Suppressor macrophage treated with lipopolysaccharide for 4 hours (primary cell): ENCODE measurements around the gene FICD.
A peak's percentile ranks its signal among the peaks of the same experiment; 100 is the strongest.
"Not testable (repeated sequence)": the region's sequence is repeated elsewhere in the genome, so short reads cannot be mapped to it uniquely, and the experiment has no call there.

Source experiments
- DNase-seq: peaks from one replicate; pipeline ENCODE4 v3.0.0-alpha.2; 2020

Gene FICD

GRCh38 chr12:108514973-108515814 is at the start of gene FICD:
Gene FICD (plus strand): TSS chr12:108515277. CDS start chr12:108516973, 1,696 bp downstream.
- peak; percentile 99 for DNase-seq

GRCh38 chr12:108465417-108465816 is 49.7 kb upstream of the FICD start:
- DNase-seq, result no peak

GRCh38 chr12:108468196-108468968 is 46.7 kb upstream of the FICD start:
- peak; percentile 51 for DNase-seq

- DNase-seq, result no peak
Observed at GRCh38 chr12:108473400-108474055, 41.5 kb upstream of the FICD start.

GRCh38 chr12:108475396-108475795 is 39.7 kb upstream of the FICD start:
- DNase-seq, result no peak

GRCh38 chr12:108477055-108477880 is 37.8 kb upstream of the FICD start:
- no peak for DNase-seq

- no peak for DNase-seq
Observed at GRCh38 chr12:108477881-108478259, 37.2 kb upstream of the FICD start.

GRCh38 chr12:108478611-108479206 is 36.4 kb upstream of the FICD start:
- DNase-seq, result no peak

- no peak for DNase-seq
Observed at GRCh38 chr12:108479364-108480070, 35.6 kb upstream of the FICD start.

GRCh38 chr12:108482717-108483212 is 32.3 kb upstream of the FICD start:
- DNase-seq, result no peak

- no peak for DNase-seq
Observed at GRCh38 chr12:108483213-108484059, 31.6 kb upstream of the FICD start.

- no peak for DNase-seq
Observed at GRCh38 chr12:108484431-108484830, 30.6 kb upstream of the FICD start.

- DNase-seq, result no peak
Observed at GRCh38 chr12:108484845-108485244, 30.2 kb upstream of the FICD start.

- DNase-seq, result not testable (repeated sequence)
Observed at GRCh38 chr12:108485371-108485770, 29.7 kb upstream of the FICD start.

- DNase-seq, result not testable (repeated sequence)
Observed at GRCh38 chr12:108487029-108487428, 28.0 kb upstream of the FICD start.

GRCh38 chr12:108491256-108491655 is 23.8 kb upstream of the FICD start:
- no peak for DNase-seq

GRCh38 chr12:108495054-108495453 is 20.0 kb upstream of the FICD start:
- peak; percentile 75 for DNase-seq

- no peak for DNase-seq
Observed at GRCh38 chr12:108495823-108496579, 19.1 kb upstream of the FICD start.

- DNase-seq, result no peak
Observed at GRCh38 chr12:108498136-108498535, 16.9 kb upstream of the FICD start.

- no peak for DNase-seq
Observed at GRCh38 chr12:108502922-108503321, 12.2 kb upstream of the FICD start.
